ENCODE data around the gene TMEM131. TPM values are rescaled to one million over a fixed set of nuclear protein-coding genes. Genes with fewer than 3 reads are reported as not detected.

TMEM131 gene
- total RNA-seq, 4 donors from 2014 or later, result 10.3 to 39.2 (median 20.0) TPM

DNA sequence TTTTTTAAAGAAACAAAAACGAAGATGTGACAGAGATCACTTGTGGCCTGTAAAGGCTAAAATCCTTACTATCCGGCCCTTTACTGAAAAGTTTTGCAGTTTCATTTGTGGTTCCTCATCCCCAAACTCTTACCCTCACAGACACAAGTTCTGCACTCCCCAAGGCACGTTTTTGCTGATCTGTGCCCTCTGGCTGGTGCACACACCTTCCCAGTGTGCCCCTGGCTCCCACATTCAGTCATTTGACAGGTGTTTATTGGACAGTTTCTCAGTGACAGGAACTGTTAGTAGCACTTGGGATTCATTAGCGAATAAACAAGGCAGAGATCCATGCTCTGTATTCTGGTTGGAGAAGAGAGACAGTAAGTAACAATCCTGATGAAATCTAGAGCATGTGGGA lies 259.6 kb downstream of the TMEM131 start:
- TF ChIP-seq, protein P1, sequence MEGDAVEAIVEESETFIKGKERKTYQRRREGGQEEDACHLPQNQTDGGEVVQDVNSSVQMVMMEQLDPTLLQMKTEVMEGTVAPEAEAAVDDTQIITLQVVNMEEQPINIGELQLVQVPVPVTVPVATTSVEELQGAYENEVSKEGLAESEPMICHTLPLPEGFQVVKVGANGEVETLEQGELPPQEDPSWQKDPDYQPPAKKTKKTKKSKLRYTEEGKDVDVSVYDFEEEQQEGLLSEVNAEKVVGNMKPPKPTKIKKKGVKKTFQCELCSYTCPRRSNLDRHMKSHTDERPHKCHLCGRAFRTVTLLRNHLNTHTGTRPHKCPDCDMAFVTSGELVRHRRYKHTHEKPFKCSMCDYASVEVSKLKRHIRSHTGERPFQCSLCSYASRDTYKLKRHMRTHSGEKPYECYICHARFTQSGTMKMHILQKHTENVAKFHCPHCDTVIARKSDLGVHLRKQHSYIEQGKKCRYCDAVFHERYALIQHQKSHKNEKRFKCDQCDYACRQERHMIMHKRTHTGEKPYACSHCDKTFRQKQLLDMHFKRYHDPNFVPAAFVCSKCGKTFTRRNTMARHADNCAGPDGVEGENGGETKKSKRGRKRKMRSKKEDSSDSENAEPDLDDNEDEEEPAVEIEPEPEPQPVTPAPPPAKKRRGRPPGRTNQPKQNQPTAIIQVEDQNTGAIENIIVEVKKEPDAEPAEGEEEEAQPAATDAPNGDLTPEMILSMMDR (IDR thresholded peaks at IDR 0.05 in 4 of 5, conservative IDR thresholded peaks at IDR 0.05 in 1 of 5), result no peak
- no peak for TF ChIP-seq POLR2A (IDR thresholded peaks at IDR 0.05)
- ATAC-seq (no peak), DNase-seq (no peak)
- intact Hi-C loops (cut with DNase I; ENCODE audit: low total_unique reads) (no loop called here), in situ Hi-C loops (cut with MboI; ENCODE audit: low sequenced_read_pairs in 4 of 4) (no loop called here)
- Histone ChIP-seq H3K4me3 (no peak overlapping the region), H3K36me3 (no peaks in the 10 kb centered on the region), H3K4me1 (no peaks in the 10 kb centered on the region), H3K27me3 (no peaks in the 10 kb centered on the region), H3K27ac (no peak overlapping the region), H3K9me3 (no peaks in the 10 kb centered on the region)

DNA sequence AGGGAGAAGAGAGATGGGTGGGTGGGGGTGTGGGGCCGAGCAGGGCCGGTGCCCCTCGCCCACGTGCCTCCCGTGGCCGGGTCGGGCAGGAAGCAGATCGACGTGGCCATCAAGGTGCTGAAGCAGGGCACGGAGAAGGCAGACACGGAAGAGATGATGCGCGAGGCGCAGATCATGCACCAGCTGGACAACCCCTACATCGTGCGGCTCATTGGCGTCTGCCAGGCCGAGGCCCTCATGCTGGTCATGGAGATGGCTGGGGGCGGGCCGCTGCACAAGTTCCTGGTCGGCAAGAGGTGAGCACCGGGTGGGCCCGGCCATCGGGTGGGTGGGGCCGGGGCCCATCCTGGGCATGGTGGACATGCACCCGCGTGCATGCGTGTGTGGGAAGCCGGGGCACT lies 260.6 kb downstream of the TMEM131 start:
- DNase-seq (no peak), ATAC-seq (no peak)
- H3K4me3 ChIP-seq, result no peak overlapping the region
- no peaks in the 10 kb centered on the region for H3K4me1 ChIP-seq
- no peaks in the 10 kb centered on the region for H3K36me3 ChIP-seq
- no peaks in the 10 kb centered on the region for H3K27me3 ChIP-seq
- intact Hi-C loops (cut with DNase I; ENCODE audit: low total_unique reads), result no loop called here
- no peak overlapping the region for H3K27ac ChIP-seq
- TF ChIP-seq, protein P1 (IDR thresholded peaks at IDR 0.05 in 4 of 5, conservative IDR thresholded peaks at IDR 0.05 in 1 of 5), result no peak
- no peak for TF ChIP-seq POLR2A (IDR thresholded peaks at IDR 0.05)
- in situ Hi-C loops (cut with MboI; ENCODE audit: low sequenced_read_pairs in 4 of 4), result no loop called here
- peaks cover 0 to 2% (median 0%) of the 10 kb centered on the region in 3 donors for H3K9me3 ChIP-seq

DNA sequence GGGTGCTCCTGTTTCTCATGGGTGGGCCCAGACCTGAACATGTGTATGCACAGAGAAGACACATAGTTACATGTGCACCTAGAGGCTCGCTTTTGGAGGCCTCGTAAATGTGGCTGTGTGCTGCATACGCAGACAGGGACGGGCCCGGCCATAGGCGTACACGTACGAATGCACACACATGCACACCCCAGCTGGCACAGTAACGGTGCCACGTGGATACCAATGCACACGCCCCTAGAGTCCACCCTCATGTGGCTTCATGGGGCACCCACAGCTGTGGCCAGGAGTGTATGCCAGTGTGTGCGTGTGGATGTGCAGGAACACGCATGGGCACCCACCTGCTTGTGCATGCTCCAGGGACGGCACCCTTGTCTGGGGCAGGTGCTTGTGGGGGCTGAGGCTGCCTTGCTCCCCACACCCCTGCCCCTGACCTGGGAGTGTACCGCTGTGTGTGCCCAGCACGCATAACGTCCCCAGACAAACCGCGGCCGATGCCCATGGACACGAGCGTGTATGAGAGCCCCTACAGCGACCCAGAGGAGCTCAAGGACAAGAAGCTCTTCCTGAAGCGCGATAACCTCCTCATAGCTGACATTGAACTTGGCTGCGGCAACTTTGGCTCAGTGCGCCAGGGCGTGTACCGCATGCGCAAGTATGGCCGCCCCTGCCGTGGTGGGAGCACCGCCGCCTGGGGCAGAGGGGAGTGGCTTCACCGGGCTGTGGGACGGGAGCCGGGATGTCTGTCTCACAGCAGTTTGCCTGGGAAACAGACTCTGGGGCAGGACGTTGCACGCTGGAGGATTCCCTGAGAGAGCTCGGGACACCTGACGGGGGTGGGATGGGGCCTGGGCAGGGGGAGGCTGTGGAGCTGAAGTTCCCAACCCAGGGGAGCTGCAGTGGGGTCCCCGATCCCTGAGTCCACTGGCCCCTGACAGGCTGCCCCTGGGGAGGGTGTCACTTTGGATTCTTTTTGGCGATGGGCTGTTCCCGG lies 261.4 kb downstream of the TMEM131 start:
- H3K36me3 ChIP-seq, result no peaks in the 10 kb centered on the region
- no peaks in the 10 kb centered on the region for H3K27me3 ChIP-seq
- TF ChIP-seq, protein P1 (IDR thresholded peaks at IDR 0.05 in 4 of 5, conservative IDR thresholded peaks at IDR 0.05 in 1 of 5), result no peak
- no peak for TF ChIP-seq POLR2A (IDR thresholded peaks at IDR 0.05)
- DNase-seq, result no peak
- intact Hi-C loops (cut with DNase I; ENCODE audit: low total_unique reads), result no loop called here
- H3K4me3 ChIP-seq, result no peak overlapping the region
- no peak overlapping the region for H3K27ac ChIP-seq
- peaks cover 0 to 5% (median 0%) of the 10 kb centered on the region in 3 donors for H3K9me3 ChIP-seq
- no peak for ATAC-seq
- no peaks in the 10 kb centered on the region for H3K4me1 ChIP-seq
- in situ Hi-C loops (cut with MboI; ENCODE audit: low sequenced_read_pairs in 4 of 4), result no loop called here

DNA sequence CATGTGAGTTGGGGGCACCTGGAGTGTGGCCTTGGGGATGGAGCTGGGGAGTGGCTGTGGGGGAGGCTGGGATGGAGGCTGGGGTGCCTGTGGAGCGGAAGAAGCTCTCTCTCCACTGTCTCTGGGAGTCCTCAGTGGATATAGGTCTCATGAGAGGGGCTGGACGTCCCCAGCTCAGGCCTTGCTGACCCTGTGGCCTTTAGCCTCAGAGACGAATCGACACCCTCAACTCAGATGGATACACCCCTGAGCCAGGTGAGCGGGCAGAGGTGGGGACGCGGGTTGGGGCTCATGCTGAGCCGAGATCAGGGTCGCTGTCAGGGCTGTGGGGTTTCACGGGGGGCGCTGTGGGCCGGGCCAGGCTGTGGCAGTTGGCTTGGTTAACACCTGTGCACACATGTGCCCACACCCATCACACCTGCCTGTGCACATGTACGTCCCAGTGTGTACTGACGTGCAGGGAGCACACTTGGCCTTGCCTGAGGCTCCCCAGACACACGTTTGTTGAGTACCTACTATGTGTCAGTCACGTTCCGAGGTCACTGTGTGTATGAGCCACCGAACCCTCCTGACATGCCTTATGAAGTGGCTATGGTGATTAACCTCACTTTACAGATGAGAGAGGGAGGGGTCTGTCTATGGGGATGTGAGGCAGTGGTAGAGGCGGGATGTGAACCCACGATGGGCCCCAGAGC lies 262.3 kb downstream of the TMEM131 start:
- H3K9me3 ChIP-seq, result peaks cover 0 to 5% (median 0%) of the 10 kb centered on the region in 3 donors
- ATAC-seq (no peak), DNase-seq (no peak)
- TF ChIP-seq, protein P1 (IDR thresholded peaks at IDR 0.05 in 4 of 5, conservative IDR thresholded peaks at IDR 0.05 in 1 of 5), result no peak
- no peak for TF ChIP-seq POLR2A (IDR thresholded peaks at IDR 0.05)
- H3K4me1 ChIP-seq, result no peaks in the 10 kb centered on the region
- no peak overlapping the region for H3K4me3 ChIP-seq
- in situ Hi-C loops (cut with MboI; ENCODE audit: low sequenced_read_pairs in 4 of 4) (no loop called here), intact Hi-C loops (cut with DNase I; ENCODE audit: low total_unique reads) (no loop called here)
- no peaks in the 10 kb centered on the region for H3K27me3 ChIP-seq
- H3K27ac ChIP-seq, result no peak overlapping the region
- no peaks in the 10 kb centered on the region for H3K36me3 ChIP-seq
